Tracheal epithelial cell (primary cell): ENCODE measurements around the gene PAH. TPM values are rescaled to one million over a fixed set of nuclear protein-coding genes. Genes with fewer than 3 reads are reported as not detected.

Experiments used
- total RNA-seq: library from RNA; depleted of rRNA; stranded (reverse); fragments of >200 nt; gene quantifications from 2 replicates; pipeline ENCODE4 v1.2.1, GENCODE V29; 2014

The PAH gene
- not detected in 2 replicates for total RNA-seq

GRCh38 chr12:102917026-102917787 is at the start of gene PAH:
TSS of gene PAH (minus strand) at chr12:102917244. CDS start at chr12:102917130, 114 bp downstream.

GRCh38 chr12:102957339-102958050 is 40.5 kb upstream of the PAH start, which contains the start of gene ASCL1:
TSS of gene ASCL1 (plus strand) at chr12:102957674. CDS start at chr12:102958245, 571 bp downstream.

Other genes starting within 250 kb of the PAH start
- not detected in 2 replicates for gene ASCL1, start 40.4 kb upstream of the PAH start, total RNA-seq